ENCODE results near the gene PRRC2B.

DNA sequence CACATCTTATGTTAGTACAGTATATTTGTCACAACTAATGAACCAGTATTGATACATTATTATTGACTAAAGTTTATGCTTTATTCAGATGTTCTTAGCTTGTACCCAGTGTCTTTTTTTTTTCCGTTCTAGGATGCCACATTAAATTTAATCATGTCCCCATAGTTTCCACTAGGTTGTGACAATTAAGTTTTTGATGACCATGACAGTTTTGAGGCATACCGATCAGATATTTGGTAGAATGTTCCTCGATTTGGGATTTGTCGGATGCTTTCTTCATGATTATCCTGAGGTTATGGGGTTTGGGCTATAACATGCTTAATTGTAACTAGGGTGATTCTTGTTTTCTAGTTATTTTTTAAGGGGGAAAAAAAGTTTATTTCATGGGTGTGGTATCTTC, 22.6 kb downstream of the PRRC2B start:
- TF ChIP-seq, protein P1, sequence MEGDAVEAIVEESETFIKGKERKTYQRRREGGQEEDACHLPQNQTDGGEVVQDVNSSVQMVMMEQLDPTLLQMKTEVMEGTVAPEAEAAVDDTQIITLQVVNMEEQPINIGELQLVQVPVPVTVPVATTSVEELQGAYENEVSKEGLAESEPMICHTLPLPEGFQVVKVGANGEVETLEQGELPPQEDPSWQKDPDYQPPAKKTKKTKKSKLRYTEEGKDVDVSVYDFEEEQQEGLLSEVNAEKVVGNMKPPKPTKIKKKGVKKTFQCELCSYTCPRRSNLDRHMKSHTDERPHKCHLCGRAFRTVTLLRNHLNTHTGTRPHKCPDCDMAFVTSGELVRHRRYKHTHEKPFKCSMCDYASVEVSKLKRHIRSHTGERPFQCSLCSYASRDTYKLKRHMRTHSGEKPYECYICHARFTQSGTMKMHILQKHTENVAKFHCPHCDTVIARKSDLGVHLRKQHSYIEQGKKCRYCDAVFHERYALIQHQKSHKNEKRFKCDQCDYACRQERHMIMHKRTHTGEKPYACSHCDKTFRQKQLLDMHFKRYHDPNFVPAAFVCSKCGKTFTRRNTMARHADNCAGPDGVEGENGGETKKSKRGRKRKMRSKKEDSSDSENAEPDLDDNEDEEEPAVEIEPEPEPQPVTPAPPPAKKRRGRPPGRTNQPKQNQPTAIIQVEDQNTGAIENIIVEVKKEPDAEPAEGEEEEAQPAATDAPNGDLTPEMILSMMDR (IDR thresholded peaks at IDR 0.05), result no peak
- TF ChIP-seq POLR2A (IDR thresholded peaks at IDR 0.05), result no peak

All from lower leg skin (tissue), 3 donors.